ENCODE results near the gene TMEM169.

DNA sequence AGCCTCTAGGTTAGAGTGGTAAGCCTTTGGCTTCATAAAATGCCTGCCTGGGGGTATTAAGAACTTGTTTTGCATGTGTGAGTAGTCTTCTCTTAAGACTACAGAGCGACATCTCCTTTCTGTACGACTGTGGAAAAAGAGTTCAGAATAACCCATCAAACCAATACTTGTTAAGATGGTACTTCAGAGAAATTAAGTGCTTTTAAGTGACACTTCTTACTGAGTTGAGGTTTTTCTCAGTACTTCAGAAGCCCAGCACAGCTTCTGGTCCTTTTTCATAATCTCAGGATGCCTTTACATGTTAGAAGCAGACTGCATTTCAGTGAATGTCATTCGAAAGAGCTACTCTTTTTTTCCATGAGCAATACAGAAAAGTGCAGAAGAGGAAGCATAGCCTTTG lies 38.3 kb downstream of the TMEM169 start:
- TF ChIP-seq, protein P1, sequence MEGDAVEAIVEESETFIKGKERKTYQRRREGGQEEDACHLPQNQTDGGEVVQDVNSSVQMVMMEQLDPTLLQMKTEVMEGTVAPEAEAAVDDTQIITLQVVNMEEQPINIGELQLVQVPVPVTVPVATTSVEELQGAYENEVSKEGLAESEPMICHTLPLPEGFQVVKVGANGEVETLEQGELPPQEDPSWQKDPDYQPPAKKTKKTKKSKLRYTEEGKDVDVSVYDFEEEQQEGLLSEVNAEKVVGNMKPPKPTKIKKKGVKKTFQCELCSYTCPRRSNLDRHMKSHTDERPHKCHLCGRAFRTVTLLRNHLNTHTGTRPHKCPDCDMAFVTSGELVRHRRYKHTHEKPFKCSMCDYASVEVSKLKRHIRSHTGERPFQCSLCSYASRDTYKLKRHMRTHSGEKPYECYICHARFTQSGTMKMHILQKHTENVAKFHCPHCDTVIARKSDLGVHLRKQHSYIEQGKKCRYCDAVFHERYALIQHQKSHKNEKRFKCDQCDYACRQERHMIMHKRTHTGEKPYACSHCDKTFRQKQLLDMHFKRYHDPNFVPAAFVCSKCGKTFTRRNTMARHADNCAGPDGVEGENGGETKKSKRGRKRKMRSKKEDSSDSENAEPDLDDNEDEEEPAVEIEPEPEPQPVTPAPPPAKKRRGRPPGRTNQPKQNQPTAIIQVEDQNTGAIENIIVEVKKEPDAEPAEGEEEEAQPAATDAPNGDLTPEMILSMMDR (IDR thresholded peaks at IDR 0.05; ENCODE audit: insufficient read depth, low read length): no peak
- TF ChIP-seq POLR2AphosphoS5 (IDR thresholded peaks at IDR 0.05; ENCODE audit: low read depth): no peak

Measured in HL-60 (cell line).